EH (cell line): Measurements from ENCODE around the gene ANO2.
A peak's percentile ranks its signal among the peaks of the same experiment; 100 is the strongest.

ENCODE experiments used
- DNase-seq: peaks from one replicate; pipeline ENCODE4 v3.0.0-alpha.2; 2015; ENCODE audit warnings: low read depth

Gene ANO2

DNA sequence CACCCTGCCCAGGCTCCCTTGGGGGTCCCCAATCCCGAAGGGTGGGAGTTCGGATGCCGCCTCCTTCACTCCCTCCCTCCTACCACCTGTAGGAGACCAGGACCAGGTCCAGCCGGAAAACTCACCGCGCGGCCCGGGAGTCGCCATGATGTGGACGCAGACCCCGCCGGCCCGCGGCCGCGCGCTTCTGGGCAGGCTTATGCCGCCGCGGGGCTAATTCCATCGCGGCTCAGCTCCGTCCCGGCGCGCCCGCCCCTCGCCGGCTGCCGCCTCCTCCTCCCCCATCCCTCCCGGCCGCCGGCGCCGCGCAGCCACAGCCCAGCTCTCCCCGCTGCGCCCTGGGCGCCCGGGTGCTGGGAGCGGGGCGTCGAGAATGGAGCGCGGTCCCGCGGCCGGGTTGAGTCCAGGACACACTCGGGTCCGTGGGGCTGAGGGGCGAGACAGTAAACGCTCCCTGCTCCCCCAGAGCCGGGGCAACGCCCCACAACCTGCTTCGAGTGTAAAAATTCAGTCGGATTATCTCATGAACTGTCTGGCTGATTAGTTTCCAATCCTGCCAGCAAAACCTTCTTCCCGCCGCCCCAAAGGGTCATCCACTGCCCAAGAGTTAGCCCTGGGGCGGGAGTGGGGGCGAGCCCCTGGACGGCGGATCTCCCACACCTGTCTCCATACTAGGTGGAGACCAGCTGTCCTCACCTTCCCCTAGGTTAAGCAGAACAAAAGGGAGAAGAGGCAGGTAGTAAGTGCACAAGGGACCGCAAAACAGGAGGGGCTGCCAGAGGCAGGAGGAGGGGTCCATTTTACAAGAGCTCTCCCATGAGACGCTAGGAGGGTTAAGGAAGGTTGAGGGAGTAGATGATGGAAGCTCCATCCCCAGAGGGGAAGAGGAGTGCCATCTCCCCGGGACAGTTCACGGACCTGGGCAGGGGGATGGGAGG, at the start of gene ANO2:
ANO2 (minus strand) TSS at position 189 of the 938 bp plus-strand sequence; CDS start at position 147, 42 bp downstream.
- peak; percentile 46 for DNase-seq

DNA sequence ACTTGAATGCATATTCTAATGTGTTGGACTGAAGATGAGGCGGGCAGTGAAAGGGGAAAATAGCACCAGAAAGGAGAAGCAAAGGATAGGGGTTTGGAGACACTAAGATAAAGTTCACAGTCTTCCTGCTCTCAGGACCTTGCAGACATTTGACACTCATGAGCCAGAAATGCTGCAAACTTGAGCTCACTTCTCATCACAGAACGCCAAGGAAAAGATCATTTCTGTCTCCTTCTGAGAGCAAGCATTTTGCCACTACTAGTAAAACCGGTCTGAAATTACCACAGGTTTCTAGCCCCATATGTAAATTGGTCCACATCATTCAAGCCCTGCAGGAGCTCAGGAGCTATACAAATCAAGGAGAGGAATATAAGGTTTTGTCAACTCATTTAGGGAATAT, 44.6 kb upstream of the ANO2 start:
- DNase-seq: no peak

DNA sequence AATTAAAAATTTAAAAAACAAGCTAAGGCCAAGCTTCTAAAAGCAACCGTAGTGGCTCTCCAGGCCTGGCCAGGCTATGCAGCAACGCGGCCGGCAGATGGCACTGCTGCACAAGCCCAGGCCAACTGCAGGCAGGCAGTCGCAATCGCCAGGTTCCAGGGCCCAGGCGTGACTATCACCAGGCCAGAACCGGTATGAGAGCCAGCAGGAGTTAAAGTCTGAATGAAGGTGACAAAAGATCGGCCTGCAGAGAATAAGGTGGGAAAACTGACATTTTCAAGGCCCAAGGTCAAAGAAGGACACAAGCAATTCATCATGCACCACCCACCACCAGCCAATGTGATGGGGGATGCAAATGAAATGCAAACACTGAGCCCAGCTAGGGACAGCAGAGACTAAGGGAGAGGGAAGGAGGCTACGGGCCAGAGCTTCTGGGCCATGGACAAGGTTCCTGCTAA, 43.6 kb upstream of the ANO2 start:
- peak; percentile 74 for DNase-seq

GRCh38 chr12:5988088-5988487, 43.0 kb upstream of the ANO2 start:
- no peak for DNase-seq

- no peak for DNase-seq
Observed at GRCh38 chr12:5987573-5987972, 42.5 kb upstream of the ANO2 start.

- no peak for DNase-seq
Observed at GRCh38 chr12:5985471-5985870, 40.4 kb upstream of the ANO2 start.

DNA sequence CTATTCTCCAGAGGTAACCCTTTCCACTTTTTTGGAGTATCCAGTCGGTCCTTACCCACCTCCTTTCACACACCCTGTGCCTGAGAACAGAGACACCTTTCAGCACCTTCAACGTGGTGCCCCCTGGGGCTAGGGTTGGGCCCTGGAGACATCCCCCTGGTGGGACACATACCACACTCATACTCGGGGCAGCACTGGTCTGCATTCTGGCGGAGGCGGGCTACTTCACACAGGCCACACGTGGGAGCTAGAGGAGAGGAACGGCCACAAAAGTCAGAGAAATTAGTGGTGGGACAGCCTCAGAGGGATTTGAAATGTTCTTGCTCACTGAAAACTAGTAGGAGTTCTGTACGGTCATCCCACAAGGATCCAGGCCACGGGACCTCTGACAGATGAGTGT, 39.8 kb upstream of the ANO2 start:
- DNase-seq: no peak

- no peak for DNase-seq
Observed at GRCh38 chr12:5982106-5982505, 37.0 kb upstream of the ANO2 start.

DNA sequence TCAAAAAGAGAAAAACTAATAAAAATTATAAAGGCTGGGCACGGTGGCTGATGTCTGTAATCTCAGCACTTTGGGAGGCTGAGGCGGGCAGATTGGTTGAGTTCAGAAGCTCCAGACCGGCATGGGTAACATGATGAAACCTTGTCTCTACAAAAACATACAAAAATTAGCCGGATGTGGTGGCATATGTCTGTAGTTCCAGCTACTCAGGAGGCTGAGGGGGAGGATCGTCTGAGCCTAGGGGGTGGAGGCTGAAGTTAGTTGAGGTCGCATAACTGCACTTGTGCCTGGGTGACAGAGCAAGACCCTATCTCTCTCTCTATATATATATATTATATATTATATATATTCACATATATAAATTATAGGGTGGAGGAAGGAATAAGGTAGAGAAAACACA, 32.5 kb upstream of the ANO2 start:
- DNase-seq: no peak

- DNase-seq: no peak
Observed at GRCh38 chr12:5976711-5977110, 31.7 kb upstream of the ANO2 start.

DNA sequence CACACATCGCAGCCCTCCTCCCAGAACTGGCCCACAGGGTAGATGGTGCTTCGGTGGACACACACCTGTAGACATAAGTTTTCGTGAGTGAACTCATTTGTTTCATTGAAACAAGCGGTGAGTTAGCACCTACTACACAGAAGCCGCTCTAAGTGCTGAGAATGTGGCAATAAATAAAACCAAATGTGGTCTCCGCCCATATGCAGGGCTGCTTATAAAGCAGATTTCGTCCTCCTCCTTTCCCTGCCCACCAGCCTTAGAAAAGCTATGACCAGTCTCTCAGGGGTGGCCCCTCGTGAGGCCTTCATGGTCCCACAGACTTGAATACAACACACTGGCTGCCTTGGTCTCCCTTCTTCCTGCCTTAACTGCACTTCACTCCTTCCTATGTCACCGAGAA, 31.1 kb upstream of the ANO2 start:
- no peak for DNase-seq

- no peak for DNase-seq
Observed at GRCh38 chr12:5973461-5974115, 28.5 kb upstream of the ANO2 start.

DNA sequence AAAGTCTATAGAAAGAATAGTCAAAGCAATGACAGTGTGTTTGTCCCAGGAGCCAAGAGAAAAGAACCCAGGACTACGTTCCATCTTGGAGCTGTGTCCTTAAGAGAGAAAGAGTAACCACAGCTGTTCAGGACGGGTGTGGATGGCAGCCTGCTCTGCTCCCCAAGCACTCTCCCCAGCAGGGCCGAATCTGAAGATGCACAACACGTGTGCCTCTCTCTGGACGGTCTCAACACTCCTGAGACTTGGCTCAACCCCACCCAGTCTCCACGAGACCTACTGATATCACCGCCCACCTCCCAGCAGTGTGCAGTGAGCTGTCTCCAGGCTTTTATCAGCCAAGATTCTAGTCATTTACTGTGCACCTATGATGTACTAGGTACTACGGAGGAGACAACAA, 27.3 kb upstream of the ANO2 start:
- DNase-seq: no peak

DNA sequence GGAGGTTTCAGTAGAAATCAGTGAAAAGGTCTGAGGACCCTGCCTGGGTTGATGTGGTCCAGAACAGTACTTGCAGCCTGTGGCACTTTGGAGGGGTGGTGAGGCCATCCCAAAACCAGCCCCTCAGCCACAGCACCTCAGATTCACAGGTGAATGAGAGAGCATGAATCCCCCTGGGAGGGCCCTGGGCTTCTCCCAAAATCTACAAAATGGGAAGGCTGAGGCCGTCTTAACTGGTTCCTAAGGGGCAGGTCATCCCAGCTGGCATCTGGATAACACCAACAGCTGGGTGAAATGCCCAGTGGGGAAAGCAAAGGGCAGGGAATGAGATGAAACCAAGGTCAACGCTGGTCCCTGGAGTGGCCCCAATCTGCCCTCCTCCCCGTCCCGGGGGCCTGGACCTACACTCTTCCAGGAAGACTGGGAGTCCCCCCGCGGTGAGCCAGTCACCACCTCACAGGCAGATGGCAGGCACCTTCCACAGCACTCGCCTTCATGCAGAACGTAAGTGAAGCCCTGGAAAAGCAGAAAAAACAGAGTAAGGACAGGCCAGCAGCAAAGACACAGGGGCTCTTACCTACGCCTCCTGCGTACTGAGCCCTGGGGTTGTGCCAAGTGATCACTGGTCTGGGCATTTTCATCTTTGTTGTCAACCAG, 26.3 kb upstream of the ANO2 start:
- DNase-seq: no peak

- peak; percentile 3 for DNase-seq
Observed at GRCh38 chr12:5969974-5970690, 25.1 kb upstream of the ANO2 start.

DNA sequence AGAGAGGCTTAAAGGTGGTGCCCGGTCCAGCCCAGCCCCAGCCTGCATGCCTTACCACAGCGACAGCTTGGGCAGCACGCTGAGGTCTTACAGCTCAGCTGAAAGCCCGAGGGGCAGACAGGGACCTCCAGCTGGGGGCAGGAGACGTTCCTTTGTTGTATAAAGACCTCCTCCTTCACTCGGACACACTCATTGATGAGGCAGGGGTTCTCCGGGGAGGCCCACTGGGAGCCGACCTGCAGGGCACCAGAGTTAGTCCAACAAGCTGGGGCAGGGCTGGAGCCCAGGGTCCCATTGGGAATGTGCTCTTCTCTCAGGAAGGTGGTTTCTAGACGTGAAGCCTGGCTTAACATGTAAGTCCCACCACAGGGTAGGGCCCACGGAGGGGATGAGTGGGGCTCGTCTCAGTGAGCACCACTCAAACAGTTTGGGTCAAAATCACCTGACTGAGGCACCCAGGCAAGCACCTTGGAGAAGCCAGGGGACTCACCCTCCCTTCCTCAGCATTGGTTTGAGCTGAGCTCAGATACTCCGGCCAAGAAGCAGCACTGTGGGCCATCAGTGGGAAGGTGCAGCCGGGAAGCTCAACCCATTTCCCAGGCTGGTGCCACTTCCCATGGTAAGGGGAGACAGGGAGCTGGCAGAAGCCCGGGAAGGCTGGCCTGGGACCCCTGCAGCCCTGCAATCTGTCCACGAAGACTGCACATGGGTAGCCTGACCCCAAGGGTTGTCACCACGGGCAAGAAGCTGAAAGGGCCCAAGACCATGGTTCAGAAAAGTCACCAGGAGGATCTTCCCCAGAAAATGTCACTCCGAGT, 24.3 kb upstream of the ANO2 start:
- no peak for DNase-seq

- DNase-seq: no peak
Observed at GRCh38 chr12:5967645-5968415, 22.8 kb upstream of the ANO2 start.

DNA sequence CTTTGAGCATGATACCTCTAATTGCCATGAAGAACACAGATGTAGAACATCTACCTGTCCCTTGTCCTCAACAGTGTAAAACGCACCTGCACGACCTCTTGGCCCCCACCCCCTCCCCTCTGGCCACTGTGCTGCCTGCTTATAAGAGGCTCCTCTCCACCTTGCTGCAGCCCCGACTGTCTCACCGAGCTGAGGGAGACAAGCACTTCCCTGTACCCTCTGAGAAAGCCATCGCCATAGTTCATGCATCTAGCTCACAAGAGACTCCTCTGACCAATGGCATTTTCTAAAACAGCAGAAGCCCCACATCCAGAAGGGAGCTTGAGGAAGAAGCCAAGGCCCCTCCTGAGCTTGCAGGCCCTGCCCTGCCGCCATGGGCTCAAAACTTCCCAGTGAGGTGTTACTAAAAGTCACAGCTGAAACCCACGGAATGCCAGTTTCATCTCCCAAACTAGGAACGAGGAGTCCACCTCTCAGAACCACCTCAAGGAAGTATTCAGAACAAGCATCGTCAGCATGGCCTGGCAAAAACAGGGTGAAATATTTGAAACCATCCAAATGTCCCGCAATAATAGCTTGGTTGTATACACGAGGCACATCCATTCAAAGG, 21.5 kb upstream of the ANO2 start:
- DNase-seq: no peak

- peak; percentile 57 for DNase-seq
Observed at GRCh38 chr12:5965950-5966383, 20.9 kb upstream of the ANO2 start.
